HG03520 (cell line): ENCODE data around the gene CNOT10.
"Not testable (repeated sequence)": the region's sequence is repeated elsewhere in the genome, so short reads cannot be mapped to it uniquely, and the experiment has no call there.

Experiments
- ATAC-seq: cut with Tn5 transposase; IDR thresholded peaks from one replicate; pipeline ENCODE4 v1.9.1; 2021; ENCODE audit warnings: mild to moderate bottlenecking, moderate library complexity; ENCODE audit not compliant: unreplicated experiment

The CNOT10 gene

DNA sequence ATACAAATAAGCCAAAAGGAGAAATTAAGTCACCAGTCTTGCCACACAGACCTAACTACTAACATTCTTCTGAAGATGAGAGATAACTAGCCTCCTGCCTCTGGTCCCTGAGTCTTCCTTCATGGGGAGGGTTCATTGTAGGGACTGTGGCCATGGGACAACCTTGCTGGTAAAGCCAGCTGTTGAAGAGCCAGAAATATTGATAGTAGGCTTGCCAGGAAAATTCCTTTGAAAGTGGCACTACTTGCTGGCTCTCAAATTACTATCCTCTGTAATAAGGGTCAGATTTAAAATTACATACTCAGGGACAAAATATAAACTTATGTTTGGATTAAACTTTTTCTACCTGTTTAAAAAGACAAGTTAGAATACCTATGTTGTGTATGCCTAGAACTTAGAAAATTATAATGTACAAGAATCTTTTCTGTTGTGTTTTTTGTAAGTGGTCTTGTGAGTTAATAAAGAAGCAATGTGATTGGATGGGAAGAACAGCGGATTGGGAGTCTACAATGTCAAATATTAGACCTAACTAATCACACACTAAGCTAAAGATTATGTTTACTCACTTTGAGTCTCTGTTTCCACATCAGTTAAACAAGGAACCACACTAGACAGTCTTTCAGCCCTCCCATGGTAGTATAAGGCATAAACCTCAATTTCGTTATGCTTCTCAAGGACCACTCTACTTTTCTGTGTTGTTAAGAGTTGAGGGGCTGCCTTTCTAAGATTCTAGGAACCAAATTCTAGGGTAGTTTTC lies 72.8 kb downstream of the CNOT10 start:
- ATAC-seq, result no peak

DNA sequence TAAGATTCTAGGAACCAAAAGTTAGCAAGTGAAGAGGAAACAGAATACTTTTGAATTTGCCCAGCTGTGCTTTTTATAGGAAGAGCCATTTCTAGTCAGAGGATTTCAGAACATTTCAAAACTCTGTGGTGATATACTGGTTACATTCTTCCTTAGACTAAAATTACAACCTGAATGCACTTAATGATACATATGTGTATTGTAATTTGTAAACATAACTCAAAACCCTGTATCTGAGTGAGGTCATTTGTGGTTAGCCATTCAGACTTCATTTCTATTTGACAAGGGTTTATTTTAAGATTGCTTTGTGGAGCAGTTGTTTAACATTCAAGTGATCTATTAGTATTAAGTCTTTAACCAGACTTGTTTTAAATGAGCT lies 73.4 kb downstream of the CNOT10 start:
- ATAC-seq, result no peak

DNA sequence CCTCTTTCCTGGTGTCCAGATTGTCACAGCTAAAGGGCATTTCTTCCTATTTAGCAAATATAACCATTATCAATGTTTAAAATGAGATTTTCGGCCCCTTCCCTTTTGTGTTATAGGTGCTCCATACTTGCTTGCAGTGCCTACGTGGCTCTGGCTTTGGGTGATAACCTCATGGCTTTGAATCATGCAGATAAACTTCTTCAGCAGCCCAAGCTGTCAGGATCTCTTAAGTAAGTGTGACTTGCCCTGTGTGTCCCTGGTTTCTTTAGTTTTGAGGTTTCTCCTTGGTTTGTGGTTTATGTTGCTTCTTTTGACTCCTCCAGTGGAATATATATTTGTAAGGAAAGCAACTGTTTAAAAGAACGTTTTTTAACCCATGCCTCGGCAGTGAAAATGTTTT lies 74.4 kb downstream of the CNOT10 start:
- ATAC-seq, result no peak

DNA sequence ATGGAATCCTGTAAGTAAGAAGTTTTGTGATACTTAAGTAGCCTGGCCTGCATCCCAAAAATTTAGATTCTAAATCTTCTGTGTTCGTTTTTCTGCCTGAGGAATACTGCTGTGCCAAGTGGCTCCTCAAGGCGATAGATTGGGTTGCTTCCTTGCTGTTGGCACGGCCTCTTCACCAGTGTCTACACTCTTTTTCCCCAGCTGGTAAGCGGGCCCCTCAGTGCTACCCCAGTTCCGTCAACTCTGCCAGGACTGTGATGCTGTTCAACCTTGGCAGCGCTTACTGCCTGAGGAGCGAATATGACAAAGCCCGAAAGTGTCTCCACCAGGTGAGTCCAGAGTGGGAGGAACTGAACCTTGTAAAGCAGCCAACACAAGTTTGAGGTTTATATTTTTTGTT lies 79.5 kb downstream of the CNOT10 start:
- ATAC-seq, result no peak

DNA sequence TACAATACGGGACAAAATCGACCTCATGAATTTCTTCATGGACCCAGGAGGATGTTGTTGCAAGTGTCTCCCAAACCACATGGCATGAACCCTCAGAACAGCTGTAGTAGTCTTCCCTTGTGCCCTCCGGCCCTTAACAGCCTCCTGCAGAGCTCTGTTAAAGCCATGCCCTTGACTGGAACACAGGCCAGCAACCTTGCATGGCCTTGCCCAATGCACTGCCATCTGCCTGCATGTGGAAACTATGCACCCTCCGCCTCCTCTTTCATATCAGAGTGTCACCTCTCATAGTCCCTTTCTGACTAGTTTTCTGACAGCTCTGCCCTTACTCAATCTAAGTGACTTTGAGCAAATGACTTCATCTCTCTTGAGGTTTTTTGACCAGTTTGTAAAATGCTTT lies 93.4 kb downstream of the CNOT10 start:
- no peak for ATAC-seq

DNA sequence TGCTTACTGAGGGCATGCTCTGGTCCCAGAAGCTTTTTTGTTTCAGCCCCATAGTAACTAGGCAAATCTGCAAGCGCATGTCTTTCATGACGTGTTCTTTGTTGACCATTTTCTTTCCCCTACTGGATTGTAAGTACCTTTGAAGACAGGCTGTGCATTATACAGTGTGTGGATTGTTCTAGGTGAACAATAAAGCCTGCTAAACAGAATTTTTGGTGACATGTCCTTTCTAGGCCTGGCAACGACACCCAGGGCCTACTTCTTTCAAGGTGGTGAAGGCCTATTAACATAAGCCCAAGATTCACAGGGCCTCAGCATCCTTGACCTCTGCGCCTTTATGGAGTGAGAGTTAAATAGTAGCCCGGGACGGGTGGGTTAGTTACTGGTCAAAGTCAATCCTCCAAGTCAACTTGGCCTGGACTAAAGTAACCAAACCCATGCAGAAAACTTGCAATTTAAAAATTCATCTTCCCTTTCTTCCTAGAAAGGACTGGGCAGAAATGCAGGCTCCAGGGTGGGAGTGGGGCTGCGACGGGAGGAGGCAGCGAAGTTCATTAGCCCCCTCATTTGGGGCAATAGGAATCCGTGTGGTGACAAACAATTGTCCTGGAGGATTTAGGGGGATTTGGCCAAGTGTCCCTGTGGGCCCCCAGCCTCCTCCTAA lies 95.2 kb downstream of the CNOT10 start:
- ATAC-seq, result no peak

DNA sequence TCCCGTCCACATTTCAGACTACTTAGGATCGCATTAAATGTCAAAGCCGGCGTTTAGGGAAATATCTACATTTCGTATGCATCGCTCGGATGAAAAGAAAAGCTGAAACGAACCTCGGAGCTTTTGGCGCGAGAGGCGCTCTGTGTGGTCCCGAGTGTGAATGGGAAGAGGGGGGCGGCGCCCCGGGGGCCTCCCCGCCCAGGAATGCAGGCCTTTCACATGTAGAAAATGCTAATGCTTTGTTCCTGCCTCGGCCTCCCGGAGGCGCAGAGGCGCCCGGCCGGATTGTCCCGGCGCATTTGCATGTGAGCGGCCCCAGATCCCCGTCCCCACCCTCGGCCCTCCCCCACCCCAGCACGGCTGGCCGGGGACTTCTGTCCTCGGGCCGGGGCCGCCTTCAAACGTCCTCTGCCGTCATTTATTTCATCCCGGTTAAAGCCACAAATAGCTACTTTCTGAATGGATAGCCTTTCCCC lies 95.8 kb downstream of the CNOT10 start:
- ATAC-seq, result no peak

DNA sequence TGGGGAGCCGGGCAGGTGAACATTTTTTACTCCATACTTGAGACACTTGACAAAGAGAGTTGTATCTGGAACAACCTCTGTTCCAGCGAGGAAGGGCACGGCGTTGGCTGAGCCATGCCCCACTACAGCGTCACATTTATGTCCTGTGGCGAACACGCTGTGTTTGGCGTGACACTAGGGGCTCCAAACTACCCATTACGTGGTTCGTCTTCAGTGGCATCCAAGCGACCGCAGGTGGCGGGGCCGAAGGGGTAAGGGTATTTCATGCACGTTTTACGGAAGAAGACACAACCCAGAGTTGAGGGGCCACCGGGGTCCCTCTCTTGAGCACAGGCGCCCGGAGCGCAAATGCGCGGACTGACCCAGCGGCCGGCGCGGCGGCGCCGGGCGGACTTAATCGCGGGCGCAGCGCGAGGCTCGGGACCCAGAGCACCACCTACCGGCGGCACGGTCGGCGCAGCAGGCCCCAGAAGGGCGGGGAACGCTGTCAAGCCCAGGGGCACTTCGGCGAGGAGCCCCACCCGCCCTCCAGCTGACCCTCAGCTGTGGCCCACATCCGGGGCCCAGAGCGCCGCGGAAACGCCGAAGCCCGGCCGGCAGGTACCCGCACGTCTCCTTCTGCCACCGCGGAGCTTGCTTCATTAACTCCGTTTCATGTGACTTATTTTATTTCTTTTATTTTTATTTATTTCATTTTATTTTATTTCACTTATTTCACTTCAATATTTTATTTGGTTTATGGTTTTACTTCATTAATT lies 96.4 kb downstream of the CNOT10 start:
- ATAC-seq, result peak; percentile 94

DNA sequence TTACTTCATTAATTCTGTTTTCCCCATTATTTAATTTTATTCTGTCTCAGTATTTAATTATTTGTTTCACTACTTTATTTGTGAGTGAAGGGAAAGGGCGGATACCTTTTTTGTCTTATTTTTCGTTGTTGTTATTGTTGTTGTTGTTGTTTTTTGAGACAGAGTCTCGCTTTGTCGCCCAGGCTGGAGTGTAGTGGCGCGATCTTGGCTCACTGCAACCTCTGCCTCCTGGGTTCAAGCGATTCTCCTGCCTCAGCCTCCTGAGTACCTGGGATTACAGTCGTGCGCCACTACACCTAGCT lies 96.9 kb downstream of the CNOT10 start:
- ATAC-seq, result not testable (repeated sequence)

DNA sequence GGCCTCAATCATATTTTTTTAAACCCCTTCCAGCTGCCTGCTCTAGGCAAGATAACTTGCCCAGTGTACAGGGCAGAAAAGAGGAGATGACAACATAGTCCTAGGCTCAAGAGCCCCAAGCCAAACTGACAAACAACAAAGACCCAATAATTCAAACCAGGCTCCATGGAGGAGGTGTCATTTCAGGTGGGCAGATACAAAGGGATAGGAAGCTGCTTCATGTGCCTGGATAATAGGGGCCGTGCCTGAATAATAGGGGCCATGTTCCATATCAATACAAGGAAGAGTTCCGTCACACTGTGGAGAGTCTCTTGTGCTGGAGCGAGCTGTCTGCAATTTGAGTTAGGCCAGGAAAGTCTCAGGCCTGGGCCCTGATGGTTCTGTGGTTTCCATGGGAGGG lies 97.4 kb downstream of the CNOT10 start:
- ATAC-seq, result no peak

DNA sequence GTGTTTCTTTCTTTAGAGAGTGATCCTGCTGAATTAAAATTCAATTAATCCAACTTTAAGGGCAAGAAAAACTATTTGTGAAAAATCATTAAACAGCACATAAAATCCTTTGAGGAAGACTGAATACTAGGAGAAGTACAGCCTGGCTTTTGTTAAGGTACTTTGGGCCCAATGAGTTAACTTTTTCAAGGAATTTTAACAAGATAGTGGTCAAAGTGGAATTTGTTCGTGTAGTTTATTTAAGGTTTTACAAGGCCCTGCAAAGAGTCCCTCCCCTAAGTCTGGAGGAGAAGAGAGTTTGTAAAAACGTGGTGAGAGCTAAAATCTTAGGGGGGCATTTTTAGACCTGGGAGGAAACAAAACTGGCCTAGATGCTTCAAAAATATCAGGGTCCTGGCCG lies 106.8 kb downstream of the CNOT10 start:
- ATAC-seq, result no peak

DNA sequence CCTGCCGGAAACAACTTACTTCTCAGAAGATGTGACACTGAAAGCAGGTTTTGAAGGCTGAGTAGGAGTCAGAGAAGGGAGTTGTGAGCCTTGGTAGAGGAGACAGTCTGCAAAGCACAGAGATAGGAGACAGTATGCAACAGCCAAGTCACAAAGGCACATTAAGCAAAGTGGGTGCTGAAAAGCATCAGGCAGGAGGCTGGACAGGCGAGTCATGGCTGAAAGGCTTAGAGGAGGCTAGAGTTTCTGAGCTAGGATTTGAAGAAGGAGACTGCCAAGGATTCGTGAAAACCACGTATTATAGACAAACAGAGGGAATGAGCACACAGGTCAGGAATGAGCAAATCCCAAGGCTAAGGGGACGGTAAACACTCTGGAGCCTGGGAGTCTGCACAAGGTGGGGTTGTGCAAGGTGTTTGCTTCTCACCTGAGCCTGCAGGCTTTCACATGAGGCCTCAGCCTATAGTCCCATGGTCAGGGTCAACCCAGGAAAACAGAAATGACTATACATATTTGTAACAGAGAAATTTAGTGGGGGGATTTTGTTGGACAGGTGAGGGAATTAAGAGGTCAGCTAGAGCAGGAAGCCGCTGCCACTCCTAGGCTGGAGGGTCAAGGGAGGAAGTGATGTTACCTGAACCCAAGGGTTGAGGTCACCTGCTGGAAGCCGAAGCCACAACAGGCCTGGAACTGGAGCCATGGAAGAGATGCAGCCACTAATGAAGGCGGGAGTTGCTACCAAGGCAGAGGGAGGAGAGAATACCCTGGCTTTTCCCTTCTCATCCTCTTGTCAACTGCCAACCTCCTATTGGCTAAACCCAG lies 109.7 kb downstream of the CNOT10 start:
- ATAC-seq, result no peak

DNA sequence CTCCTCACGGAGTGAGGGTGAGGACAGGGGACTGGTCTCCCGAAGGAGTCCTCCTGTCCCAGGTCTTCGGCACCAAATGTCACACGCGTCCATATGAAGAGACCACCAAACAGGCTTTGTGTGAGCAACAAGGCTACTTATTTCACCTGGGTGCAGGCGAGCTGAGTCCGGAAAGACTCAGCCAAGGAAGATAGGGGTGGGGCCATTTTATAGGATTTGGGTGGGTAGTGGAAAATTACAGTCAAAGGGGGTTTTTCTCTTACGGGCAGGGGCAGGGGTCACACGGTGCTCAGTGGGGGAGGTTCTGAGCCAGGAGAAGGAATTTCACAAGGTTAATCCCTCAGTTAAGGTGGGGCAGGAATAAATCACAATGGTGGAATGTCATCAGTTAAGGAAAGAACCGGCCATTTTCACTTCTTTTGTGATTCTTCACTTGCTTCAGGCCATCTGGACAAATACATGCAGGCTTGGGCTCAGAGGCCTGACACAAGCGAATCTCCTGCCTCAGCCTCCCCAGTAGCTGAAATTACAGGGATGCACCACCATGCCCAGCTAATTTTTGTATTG lies 111.5 kb downstream of the CNOT10 start:
- ATAC-seq, result not testable (repeated sequence)

DNA sequence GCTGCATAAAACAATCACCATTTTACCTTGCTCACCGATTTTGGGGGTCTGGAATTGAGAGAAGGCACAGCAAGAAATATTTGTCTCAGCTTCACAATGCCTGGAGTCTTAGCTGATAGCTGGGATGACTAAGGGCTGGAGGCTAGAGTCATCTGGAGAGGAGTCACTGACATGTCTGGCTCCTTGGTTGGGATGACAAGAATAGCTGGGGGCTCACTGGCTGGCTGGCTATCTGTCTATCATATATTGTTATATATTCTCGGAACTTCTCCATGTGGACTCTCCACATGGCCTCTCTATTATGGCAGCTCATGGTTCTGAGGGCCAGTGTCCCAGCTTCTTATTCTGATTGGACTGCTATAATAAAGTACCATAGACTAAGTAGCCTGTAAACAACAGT lies 112.8 kb downstream of the CNOT10 start:
- no peak for ATAC-seq

DNA sequence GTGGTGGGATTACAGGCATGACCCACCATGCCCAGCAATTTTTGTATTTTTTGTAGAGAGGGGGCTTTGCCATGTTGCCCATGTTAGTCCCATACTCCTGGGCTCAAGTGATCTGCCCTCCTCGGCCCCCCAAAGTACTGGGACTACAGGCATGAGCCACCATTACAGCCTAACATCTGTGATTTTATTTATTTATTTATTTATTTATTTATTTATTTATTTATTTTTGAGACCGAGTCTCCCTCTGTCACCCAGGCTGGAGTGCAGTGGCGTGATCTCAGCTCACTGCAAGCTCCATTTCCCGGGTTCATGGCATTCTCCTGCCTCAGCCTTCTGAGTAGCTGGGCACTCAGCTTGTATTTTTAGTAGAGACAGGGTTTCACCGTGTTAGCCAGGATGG lies 116.5 kb downstream of the CNOT10 start:
- not testable (repeated sequence) for ATAC-seq

DNA sequence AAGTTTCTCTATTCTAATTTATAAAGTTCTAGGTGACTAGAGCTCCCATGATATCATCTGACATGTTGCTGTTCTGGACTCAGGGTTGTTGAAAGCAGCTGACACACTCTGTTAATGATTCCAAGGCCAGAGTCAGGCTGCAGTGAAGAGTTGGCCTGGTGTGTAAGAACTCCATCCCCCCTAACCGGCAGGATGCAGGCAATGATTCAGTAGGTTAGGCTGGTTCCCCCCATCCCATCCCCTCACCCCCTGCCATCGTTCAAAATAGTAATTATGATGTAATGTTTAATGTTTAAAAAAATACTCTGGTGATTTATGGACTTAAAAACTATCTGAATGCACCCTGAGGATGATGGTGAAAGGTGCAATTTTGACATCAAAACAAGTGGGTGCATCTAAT lies 128.2 kb downstream of the CNOT10 start:
- no peak for ATAC-seq

DNA sequence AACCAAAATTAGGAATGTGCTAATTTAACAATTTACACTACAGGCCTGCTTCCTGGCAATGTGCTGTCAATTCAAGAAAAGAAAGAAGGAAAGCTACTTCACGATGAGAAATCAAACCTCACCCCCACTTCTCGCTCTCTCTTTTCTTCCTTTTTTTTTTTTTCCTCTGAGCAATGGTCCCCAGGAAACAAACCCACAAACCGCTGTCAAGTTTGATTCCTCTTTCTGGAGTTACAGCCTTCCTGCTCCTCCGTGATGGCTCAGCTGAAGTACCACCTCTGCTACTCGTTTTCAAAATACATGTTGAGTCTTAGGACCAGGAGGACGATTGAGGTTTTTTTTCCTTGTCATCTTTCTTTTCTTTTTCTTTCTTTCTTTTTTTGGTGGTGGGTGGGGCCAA lies 129.4 kb downstream of the CNOT10 start:
- no peak for ATAC-seq

DNA sequence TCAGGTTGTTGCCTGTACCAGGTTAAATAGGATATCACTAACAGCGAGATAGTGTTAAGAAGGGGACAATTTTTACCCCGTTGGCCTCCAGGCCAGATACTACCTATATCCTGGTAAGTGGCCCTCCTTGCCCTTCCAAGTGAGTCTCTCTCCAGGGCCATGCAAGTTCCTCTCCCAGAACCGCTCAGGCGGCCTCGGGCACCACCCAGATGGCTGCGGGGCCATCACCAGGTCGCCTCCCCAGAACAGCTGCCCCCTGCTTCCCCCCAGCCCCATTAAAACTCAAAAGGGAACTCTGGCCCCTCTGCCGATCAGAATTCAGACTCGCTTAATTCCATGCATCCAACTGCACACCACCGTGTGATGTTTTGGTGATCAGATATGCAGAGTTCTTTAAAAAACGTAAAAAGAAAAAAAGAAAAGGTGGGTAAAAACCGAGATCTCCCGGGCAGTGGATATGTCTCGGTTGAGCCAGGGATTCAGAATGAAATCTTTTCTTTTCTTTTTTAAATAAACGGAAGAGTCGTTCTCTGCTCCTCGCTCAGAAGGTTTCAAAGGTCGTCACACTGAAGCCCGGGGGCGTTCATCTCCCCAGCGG lies 131.0 kb downstream of the CNOT10 start:
- ATAC-seq, result no peak

DNA sequence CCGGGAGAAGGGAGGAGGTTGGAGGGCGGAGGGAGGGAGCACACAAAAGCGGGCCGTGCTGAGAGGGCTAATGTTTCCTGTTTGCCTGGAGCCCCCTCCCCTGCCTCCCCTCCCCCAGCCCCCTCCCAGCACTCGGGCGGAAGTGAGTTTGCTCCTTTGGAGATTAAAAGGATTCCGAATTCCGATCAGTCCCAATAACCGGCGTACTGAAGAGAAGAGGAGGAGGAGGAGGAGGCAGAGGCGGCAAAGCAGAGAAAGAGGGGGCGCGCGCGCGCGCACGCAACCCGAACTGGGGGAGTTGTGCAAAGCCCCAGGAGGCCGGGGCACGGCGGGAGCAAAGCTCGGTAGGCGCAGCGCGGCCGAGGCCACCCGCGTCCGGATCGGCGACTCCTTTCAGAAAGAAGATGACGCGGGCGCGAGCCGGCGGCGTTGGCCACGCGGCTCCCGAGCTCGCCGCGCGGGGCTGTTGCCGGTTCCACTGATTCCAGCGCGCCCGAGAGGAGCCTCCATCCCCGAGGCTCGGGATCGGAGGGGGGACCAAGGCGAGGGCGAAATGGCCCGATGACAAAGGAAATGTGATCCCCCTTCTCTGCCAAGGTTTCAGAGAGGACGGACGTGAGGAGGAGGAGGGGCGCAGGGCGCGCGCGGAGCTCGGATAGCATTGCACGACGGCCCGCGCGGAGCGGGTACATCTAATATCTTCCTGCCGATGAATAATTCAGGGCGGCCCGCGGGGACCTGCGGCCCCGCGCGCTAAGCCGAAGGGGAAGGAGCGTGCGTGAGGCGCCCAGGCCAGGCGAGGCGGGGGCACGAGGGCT lies 131.7 kb downstream of the CNOT10 start:
- no peak for ATAC-seq

DNA sequence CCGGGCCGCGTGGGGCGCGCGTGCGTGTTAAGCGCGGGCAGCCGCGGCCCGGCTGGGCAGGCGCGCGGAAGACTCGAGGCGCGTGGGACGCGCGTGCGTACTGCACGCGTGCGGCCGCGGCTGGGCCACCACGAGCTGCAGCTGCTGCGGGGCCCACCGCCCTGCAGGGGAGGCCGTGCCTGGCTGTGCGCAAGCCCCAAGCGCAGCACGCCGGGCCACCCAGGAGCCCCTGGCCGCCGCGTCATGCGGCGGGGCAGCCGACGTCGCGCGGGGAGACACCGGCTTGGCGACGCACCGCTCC lies 132.2 kb downstream of the CNOT10 start:
- ATAC-seq, result no peak
